NCI-H2081 (cell line): ENCODE data around the gene WDR38.
A peak's percentile ranks its signal among the peaks of the same experiment; 100 is the strongest.

Experiments used
- DNase-seq, 2 experiments: peaks; one replicate each; lab custom pipeline; 2025; lab: John Stamatoyannopoulos, UW

WDR38 gene, protein sequence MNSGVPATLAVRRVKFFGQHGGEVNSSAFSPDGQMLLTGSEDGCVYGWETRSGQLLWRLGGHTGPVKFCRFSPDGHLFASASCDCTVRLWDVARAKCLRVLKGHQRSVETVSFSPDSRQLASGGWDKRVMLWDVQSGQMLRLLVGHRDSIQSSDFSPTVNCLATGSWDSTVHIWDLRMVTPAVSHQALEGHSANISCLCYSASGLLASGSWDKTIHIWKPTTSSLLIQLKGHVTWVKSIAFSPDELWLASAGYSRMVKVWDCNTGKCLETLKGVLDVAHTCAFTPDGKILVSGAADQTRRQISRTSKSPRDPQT

DNA sequence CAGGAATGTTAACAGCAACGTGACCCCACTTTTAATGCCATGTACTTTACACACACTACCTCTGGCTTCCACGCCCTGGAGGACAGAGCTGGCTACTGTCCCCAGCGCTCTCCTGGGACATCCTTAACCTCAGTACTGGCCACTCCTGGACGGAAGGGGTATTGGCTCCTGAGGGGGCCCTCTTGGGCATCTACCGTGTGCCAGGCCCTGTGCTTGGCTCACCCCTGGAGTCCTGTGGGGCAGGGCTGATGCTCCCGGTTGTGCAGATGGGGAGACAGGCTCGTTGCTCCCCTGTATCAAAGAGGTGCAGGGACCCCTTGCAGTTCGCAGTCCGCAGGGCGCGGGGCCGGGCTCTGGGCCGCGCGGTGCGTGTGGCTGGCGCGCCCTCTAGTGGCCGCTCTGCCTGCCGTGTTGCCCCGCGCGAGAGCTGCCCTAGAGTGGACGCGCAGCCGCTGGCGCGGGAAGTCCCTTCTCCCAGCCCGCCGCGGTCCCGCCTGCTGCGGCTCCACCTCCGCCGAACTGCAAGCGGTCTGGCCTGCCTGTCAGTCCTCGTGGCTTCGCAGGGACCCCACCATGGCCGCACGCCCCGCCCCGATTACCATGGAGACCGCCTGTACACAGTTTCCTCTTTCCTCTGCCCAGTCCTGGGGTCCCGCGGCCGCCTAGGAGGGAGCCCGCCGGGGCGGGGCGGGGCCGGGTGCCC, at the start of gene WDR38:
WDR38 (plus strand) TSS at position 632 of the 703 bp plus-strand sequence. CDS start 72 bp downstream, outside the sequence.
- DNase-seq: peak; percentile 48 to 63

DNA sequence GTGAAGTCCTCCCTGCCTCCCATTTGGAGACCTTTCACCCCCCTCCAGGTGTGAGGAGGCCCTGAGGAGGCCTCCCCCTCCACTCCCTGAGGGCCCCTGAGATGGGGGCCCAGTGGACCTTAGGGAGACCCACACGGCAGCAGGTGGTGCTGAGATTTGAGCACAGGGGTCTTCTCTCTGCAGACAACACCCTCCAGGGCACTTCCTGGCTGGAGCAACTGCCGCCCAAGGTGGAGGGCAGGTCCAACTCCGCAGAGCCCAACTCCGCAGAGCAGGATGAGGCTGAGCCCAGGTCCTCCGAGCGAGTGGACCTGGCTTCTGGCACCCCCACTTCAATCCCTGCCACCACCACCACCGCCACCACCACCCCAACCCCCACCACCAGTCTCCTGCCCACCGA, 49.3 kb upstream of the WDR38 start:
- DNase-seq: no peak

DNA sequence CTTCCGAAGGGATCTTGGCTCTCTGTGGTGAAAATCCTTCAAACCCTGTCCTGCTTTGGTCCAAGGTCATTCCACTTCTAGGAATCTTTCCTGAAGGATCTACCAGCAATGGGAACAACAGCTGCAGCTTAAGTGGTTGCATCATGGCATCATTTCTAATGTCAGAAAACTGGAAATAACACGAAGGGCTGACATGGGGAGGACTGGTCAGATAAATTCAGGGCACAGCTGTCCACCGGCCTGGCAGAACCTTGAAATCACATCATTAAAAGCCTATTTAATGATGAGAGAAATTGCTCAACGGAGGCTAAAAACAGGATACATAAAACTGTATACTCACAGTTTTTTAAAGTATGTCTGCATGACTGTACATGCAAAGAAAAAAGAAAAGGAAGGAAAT, 48.1 kb upstream of the WDR38 start:
- no peak for DNase-seq

DNA sequence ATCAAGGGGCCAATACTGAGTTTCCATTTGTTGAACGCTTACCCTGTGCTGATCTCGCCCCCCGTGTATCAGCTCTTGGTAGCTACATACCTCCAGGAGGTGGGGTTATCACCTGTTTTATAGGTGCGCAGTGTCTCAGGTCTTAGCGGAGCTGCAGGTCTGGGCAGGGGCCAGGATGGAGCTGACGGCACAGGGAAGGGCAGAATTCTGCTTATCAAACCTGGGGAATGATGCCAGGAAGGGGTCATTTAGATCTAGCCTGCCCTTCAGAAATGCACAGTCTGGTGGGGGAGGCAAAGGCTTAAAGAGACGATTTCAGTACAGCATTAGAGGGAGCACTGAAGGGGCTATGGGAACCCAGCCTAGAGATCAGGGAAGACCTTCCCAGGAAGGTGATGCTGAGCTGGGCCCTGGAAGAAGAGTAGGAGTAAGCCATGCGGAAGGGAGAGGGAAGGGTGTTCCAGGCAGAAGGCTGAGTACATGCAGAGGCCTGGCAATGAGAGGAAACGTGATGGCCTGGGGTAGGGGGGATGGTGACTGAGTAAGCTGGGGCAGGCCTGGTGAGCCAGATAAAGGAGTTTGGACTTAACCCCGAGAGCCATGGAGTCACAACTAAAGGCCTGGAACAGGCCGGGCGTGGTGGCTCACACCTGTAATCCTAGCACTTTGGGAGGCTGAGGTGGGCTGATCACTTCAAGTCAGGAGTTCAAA, 44.9 kb upstream of the WDR38 start:
- no peak for DNase-seq

DNA sequence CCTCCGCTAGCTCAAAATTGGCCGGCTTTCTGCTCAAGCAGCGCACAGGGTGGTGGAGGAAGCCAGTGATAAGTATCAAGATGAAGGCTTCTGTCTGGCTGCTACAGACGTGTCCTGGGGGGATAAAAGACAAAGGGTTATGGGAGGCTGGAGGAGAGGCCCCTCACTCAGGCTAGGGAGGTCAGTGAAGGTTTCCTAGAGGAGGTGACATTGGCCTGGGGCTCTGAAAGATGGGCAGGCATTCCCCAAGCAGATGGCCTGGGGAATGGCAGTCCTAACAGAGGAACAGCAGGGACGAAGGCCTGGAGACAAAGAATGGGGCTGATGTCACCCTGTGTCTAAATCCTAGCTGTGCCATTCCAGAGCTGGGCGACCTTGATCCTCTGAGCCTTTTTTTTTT, 44.0 kb upstream of the WDR38 start:
- DNase-seq: no peak

DNA sequence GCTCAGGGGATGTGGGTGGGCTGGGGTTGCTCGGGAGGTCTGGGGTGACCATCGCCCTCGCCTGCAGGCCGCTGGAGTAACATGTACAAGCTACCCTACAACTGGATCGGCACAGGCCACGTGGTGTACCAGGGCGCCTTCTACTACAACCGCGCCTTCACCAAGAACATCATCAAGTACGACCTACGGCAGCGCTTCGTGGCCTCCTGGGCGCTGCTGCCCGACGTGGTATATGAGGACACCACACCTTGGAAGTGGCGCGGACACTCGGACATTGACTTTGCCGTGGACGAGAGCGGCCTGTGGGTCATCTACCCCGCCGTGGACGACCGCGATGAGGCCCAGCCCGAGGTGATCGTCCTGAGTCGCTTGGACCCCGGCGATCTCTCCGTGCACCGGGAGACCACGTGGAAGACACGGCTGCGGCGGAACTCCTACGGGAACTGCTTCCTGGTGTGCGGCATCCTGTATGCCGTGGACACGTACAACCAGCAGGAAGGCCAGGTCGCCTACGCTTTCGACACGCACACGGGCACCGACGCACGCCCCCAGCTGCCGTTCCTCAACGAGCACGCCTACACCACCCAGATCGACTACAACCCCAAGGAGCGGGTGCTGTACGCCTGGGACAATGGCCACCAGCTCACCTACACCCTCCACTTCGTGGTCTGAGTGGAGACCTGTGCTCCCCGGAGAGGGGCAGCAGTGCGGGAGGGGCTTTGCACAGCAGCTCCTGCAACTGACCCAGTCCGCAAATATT, 43.3 kb upstream of the WDR38 start:
- DNase-seq: no peak

DNA sequence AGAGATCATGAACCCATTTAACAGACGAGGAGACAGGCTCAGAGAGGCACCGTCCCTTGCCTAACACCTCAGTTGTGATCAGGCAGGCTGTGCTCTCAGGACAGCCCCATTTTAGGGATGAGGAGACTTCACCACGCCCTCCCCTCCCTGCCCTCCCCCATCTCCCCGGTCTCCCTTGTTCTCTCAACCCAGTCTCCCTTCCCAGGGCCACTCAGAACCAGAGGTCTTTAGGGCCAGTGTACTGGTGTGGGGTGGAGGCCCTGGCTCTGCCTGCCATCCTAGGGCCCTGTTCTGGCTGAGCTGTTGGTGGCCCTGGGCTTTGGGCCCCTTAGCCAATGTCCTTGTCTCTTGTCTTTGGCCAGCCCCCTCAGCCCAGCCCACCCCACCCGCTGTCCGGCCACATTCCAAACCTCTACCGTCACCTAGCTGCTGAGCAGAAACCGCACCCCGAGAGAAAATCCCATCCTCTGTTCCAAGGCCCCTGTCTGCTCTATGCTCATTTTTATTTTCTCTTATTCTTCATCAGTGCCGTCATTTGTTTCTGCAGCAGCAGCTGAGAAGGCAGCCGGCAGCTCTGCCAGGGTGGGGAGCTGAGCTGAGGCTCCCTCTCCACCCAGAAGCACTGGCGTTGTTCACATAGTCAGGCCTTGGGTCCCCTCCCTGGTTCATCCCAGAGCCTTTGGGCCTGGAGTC, 42.5 kb upstream of the WDR38 start:
- DNase-seq: no peak

DNA sequence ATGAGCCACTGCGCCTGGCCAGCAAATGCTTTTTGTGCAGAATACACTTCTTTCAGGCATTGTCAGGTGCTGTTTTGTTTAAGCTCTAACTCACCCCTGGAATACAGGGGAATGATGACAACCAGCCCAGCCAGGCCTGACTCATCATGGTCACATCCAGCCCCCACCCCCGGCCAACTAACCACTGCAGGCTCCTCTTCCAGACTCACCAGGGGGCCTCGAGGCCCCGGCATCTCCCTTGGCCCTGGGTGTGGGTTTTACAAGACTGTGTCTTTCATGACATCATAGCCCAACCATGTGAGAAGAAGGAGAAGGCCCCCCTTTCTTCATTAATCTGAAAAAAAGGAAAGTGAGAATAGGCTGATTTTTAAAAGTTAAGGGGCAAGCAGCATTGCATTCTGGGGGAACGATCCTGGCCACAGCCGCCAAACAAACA, 40.8 kb upstream of the WDR38 start:
- no peak for DNase-seq

DNA sequence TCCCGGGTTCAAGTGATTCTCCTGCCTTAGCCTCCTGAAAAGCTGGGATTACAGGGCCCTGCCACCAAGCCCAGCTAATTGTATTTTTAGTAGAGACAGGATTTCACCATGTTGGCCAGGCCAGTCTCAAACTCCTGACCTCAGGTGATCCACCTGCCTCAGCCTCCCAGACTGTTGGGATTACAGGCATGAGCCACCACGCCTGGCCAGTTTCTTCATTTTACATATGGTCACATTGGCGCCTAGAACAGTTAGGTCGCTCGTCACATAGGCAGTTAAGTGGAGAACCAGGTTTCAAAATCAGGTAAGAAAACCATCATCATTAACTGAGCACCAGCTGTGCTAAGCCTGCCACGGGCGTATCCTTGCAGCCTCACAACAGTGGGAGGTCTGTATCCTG, 40.2 kb upstream of the WDR38 start:
- DNase-seq: no peak

DNA sequence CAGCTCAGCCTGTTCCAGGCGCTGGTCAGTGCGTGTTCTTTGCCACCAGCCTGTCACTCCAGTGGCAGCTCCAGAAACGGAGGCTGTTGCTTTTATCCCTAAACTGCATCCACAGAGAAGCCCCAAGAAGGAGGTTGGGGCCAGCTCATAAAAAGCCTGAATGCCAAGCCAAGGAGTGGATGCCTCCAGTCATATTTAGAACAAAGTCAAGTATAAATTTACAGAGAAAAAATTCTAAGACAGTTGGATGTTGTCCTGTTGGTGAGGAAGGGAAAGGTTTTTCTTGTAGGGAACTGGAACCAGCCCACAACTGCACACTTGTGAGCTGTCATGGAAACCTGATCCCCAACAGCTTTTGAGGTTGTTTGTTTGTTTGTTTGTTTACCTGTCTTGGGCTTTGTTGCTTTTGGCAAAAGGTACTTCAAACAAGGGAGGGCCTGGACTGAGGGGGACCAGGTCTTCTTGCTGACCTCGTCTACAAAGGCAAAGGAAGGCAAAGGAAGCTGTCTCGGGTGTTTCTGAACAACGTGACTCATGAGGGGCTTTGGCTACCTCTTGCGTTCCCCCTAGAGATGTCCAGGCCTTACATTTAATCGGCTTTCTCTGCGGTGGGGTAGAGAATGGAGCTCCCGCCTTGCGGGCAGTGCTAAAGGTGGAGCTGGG, 39.6 kb upstream of the WDR38 start:
- DNase-seq: no peak

DNA sequence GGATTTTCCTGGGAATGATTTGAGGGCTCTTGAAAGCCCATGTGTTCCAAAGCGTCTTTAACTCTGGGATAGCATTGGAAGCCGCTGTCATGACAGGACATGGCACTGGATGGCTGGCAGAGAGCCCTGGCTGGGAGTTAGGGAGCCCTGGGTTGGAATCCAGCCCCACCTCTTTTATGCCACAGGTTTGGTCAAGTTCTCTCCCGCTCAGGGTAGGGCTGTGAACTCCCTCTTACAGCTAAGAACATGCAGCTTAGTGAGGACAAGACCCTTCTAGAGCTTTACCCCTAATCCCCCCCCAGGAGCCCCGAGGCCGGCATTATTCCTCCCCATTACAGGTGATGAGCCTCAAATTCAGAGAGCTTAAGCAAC, 39.1 kb upstream of the WDR38 start:
- no peak for DNase-seq

DNA sequence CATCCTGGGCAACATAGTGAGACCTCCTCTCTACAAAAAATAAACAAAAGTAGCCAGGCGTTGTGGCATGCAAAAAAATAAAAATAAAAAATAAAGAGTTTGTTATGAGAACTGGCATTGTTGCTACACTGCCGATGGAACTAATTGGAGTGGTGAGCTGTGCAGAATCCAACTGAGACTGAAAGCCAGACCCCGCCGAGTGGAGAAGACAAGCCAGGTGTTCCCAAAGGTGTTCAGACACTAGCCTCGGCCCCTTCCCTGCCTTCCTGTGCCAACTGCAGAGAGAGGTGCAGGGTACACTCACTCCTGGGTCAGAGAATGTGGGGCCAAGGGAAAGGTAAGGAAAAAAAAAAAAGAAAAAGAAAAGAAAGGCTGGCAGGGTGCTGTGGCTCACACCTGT, 37.7 kb upstream of the WDR38 start:
- no peak for DNase-seq

DNA sequence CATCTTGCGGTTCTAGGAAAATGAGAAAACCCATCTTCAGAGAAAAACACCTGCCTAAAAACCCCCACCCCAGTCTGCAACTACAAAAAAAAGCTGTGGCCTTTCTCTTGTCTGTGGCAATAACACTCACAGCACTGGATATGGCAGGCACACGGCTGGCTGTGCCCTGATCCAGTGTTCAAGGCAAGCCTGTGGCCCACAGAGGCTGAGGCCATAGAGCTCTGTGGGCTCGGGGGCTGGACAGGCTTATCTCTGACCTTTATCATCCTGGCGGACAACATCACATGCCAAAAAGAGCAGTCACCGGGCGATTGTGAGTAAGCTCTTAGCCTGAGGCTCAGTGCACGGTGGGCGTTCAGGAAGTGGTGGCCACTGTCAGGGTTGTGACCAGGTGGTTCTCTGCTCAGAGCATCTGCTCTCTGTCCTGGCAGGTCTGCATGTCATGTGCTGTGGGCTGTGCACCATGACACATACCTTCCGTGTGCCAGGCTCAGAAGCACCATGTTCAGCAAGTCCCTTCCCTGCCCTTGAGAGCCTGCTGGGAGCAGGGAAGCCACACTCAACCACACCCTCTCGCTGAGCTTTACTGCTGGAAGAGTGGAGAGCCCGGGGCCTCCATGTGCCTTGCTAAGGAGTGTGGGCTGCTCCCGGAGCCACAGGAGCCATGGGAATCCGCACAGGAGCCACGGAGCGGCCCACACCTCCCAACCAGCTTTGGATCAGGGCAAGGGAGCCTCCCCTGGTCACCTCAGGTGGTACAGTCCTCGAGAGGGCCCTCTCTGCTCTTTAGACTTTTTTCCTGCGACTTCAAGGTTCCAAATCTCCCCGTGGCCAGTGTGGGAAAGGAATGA, 34.6 kb upstream of the WDR38 start:
- no peak for DNase-seq

DNA sequence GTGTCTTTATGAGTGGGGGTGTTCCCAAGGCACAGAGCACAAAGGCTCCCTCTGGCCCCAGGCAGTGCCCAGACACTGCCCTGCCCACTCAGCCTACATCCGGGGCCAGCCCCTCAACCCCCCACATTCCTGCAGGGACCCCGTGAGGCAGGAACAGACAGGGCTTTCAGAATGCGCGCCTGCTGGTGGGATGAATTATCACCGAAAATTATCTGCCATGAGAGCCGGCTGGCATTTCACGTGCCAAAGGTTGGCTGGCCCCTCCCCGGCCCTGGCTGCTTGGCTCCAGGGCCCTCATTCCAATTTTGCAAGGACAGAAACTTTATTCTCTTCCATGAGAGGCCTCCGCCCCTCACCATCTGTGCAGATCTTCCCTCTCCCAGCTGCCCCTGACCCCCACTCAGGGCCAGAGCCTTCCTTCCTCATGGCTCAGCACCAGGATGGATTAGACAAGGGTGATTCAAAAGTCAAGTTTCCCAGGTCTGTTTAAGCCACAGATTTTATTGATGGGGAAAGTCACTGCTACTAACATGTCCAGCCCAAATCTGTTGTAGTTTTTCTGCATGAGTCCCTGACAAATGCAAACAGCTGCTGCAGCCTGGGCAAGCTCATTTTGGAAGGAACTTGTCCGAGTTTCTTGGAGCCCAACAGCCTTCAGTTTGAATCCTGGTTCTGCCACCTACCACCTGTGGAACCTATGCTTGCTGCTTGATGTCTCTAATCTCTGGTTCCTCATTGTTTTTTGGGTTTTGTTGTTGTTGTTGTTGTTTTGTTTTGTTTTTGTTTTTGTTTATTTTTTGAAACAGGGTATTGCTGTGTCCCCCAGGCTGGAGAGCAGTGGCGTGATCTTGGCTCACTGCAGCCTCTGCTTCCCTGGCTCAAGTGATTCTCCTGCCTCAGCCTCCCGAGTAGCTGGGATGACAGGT, 32.3 kb upstream of the WDR38 start:
- DNase-seq: no peak

DNA sequence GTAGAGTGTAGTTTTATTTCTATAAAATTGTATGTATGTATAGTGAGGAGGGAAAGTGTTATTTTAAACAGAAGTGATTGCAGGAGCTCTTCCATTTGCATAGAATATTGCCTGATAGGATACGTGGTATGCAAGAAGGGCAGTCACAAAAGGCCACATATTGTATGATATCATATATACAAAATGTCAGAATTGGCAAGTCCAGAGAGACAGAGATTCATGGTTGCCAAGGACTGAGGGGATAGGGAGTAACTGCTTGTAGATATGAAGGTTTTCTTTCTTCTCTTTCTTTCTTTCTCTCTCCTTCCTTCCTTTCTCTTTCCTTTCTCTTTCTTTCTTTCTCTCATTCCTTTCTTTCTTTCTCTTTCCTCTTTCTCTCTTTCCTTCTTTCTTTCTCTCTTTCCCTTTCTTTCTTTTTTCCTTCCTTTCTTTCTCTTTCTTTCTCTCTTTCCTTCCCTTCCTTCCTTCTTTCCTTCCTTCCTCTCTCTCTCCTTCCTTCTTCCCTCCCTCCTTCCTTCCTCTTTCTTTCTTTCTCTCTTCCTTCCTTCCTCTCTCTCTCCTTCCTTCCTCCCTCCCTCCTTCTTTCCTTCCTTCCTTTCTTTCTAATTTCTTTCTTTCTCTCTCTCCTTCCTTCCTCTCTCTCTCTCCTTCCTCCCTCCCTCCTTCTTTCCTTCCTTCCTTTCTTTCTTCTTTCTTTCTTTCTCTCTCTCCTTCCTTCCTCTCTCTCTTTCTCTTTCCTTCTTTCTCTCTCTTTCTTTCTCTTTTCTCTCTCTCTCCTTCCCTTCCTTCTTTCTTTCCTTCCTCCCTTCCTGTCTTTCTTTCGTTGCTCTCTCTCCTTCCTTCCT, 24.5 kb upstream of the WDR38 start:
- DNase-seq: no peak

DNA sequence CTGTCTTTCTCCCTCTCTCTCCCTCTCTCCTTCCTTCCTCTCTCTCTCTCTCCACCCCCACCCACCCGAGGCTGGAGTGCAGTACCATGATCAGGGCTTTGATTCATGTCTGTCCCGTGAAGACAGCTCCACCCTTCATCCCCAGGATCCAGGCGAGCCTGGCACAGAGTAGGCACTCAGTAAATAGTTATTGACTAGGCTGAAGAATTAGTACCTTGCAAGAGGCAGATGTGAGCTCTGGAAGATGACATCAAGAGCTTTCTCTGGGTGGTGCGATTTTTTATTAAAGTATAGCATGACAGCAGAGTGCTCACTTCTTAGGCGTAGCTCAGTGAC, 24.0 kb upstream of the WDR38 start:
- no peak for DNase-seq

DNA sequence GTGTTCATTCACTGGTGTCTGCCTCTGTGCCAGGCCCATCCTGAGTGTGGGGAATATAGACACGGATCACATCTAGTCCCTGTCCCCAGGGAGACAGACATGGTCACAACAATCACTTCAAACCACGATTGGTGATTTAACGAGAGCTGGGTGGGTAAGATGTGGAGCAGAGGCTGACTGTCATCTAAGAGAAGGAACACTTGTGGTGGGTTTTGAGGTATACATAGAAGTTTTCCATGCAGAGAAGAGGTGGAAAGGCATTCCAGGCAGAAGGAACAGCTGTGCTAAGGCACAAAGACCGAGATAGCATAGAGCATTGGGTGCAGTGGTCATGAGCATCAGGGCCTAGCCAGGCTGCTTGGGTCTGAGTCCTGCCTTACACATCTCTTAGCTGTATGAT, 22.7 kb upstream of the WDR38 start:
- DNase-seq: no peak

DNA sequence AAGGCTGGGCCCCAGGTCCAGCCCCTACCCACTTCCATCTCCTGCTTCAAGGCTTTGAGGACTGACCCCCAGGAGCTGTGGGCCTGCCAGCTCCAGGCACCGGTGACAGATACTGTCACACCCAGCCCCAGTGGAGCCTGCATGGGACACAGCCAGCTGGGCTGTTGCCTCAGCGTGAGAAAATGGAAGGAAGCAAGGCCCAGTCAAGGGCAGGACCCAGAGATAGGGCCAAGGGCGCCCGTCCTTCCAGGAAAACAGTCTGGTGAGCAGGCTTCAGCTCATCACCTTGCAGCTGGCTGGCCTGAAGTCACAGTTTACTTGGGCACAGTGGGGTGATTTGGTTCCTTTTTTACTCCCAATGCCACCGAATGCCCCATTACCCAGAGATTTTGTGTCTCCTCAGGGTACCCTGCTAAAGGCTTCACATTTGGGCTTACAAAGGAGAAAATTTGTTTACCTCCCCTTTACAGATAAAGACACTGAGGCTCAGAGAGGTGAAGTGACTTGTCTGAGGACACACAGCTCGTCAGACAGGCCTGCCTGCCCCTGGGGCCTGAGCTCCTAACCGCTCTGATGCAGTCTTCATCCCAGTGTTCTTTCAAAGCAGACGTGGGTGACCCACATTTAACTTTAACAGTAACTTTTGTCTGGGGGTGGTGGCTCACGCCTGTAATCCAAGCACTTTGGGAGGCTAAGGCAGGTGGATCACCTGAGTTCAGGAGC, 21.5 kb upstream of the WDR38 start:
- DNase-seq: no peak
